COLO668 (cell line): ENCODE data around the gene TEX44.
"Not testable (repeated sequence)": the region's sequence is repeated elsewhere in the genome, so short reads cannot be mapped to it uniquely, and the experiment has no call there.

Experiments used
- DNase-seq: peaks from one replicate; lab custom pipeline; 2025; ENCODE audit not compliant: unreplicated experiment; lab: John Stamatoyannopoulos, UW

TEX44 gene

DNA sequence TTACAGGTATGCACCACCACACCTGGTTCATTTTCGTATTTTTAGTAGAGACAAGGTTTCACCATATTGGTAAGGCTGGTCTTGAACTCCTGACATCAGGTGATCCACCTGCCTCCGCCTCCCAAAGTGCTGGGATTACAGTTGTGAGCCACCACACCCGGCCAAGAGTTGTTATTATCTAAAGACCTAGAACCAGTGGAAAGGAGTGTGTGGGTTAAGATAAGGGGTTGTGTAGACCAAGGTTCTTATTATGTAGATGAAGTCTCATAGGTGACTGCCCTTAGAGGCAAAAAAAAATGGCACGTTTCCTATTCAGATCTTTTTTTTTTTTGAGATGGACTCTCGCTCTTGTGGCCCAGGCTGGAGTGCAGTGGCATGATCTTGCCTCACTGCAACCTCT lies 21.7 kb upstream of the TEX44 start:
- not testable (repeated sequence) for DNase-seq

DNA sequence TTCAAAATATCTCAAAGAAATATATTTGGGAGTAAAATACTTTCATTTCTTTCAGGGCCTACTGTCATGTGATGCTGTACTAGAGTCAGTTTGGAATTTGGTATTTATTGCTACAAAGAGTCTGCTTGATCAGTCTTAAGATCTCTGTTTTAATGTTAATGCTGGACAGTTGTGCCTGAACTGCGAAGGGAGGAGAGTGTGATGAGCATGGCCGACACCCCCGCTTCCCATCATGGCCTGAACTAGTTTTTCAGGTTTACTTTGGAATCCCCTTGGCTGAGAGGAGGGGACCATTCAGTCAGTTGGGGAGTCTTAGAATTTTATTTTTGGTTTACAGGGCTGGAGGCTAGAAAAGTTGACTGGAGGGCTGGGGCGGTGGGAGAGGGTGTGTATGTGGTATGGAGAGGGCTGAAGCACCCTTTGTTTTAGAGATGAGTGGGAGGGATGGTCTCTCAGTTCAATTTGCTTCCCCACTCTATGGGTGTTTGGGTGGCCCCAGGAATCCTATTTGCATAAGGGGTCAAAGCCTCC lies 20.9 kb upstream of the TEX44 start:
- no peak for DNase-seq

DNA sequence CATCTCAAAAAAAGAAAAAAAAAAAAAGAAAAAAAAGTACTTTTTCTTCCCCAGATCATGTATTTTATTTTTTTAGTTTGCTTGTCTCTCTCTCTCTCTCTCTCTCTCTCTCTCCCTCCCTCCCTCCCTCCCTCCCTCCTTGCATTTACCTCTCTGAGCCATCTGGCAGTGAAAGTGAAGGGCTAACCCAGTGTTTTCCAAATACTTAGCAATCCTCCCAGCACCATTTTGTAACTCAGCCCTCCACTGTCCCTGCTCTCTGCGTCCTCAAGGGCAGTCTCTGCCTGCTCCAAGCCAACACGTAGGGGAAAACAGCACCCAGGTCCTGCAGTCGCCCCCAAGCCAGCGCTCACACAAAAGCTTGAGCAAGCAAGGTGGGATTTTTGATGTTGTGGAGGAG lies 19.6 kb upstream of the TEX44 start:
- no peak for DNase-seq

GRCh38 chr2:231573698-231574421 lies 18.8 kb upstream of the TEX44 start:
- no peak for DNase-seq

- DNase-seq, result no peak
These were observed 16.9 kb upstream of the TEX44 start for GRCh38 chr2:231575612-231576256.

DNA sequence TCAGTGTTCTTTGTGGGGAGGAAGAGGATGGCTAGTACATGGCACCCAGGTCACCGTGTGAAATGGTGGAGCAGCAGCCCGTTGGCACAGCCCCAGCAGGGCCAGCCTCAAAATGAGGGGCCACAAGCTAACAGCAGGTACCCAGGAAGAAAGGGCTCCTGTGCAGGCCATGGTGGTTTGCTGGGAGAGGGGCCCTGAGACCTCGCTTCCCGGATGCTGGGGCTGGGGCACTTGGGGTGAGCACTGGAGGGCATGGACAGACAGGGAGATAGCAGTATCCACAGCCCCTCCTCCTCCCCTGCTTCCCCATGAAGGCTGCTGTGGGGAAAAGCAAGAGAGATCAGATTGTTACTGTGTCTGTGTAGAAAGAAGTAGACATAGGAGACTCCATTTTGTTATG lies 16.2 kb upstream of the TEX44 start:
- no peak for DNase-seq

DNA sequence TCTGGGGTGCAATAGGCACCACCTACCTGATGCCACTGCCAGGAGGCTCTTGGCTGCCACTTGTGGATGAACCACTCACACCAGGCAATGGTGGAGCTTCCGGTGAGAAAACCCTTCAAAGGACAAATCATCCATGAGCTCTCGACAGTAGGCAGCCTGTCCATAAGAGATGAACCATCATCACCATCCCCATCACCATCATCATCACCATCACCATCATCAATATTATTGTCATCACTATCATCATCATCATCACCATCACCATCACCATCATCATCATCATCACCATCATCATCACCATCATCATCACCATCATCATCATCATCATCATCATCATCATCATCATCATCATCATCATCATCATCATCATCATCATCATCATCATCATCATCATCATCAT lies 14.0 kb upstream of the TEX44 start:
- DNase-seq, result not testable (repeated sequence)

GRCh38 chr2:231579560-231579959 lies 13.1 kb upstream of the TEX44 start:
- DNase-seq, result no peak

GRCh38 chr2:231581328-231581727 lies 11.3 kb upstream of the TEX44 start:
- no peak for DNase-seq

DNA sequence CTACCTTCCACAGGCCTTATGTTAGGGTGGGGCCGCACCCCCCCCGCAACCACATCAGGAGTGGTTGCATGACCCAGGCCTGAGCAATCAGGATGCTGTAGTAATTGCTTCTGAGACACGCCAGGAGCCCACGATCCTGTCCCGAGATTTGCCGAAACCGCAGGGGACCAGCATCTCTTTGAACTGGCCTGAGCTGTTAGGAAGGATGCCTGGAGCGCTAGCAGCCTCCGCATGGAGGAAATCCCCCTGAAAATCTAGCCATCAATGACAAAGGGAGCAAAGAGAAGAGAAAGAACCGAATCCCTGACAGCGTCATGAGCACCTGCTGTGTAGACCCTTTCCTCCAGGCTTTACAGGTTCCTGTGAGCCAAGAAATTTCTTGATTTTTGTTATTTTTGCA lies 8.7 kb upstream of the TEX44 start:
- no peak for DNase-seq

GRCh38 chr2:231587744-231588143 lies 4.9 kb upstream of the TEX44 start:
- not testable (repeated sequence) for DNase-seq

DNA sequence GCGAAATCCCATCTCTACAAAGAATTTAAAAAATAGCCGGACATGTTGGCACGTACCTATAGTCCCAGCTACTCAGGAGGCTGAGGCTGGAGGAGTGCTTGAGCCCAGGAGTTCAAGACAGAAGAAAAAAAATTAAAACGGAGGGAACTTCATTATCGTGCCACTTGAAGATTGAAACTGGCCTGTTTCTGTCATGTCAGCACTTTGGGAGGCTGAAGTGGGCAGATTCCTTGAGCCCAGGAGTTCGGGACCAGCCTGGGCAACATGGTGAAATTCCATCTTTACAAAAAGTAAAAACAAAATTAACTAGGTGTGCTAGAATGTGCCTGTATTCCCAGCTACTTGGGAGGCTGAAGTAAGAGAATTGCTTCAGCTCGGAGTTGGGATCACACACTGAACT lies 3.0 kb upstream of the TEX44 start:
- no peak for DNase-seq

DNA sequence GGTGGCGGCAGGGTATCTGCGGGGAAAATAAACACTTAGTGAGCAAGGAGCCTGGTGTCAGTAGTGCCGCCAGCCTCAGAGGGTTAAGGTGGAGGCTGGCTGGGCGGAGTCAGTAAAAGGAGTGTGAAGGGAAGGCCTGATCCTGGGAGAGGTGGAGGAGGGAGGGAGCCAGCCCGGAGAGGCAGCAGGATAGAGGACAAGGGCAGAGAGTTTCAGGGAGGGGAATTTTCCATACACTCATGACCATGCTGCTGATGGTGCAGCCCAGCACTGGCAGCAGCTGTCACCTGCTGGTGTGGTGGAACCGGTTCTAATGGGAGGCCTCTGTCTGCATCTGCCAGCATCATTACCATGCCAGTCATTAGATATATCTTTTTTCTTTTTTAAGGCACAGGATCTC lies 2.0 kb upstream of the TEX44 start:
- DNase-seq, result peak; percentile 75

- DNase-seq, result no peak
These were observed 1.0 kb downstream of the TEX44 start for GRCh38 chr2:231593666-231594065.

DNA sequence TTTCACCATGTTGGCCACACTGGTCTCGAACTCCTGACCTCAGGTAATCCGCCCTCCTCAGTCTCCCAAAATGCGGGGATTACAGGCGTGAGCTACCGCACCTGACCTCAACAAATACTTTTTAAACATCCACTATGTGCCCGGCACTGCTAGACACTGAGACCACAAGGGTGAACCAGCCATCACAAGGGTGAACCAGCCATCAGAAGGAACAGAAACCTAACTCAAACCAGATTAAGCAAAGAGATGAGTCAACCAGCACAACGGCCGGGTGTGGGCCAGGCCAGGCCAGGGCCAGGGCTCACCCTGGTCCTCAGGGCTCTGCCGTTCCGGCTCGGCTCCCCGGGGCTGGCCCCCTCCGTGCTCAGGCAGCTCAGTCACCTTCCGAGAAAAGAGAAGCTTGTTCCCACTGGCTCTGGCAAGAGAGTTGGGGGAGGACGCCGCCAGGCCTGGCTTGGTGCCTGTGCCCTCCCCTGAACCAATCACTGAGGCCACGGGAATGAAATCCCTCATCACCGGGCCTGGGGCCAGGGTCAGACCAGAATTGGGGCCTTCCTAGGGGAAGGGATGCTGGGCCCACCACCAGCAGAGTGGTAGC lies 4.4 kb downstream of the TEX44 start:
- DNase-seq, result no peak

- no peak for DNase-seq
These were observed 5.0 kb downstream of the TEX44 start for GRCh38 chr2:231597627-231598026.

GRCh38 chr2:231600619-231601355 lies 8.1 kb downstream of the TEX44 start:
- no peak for DNase-seq

DNA sequence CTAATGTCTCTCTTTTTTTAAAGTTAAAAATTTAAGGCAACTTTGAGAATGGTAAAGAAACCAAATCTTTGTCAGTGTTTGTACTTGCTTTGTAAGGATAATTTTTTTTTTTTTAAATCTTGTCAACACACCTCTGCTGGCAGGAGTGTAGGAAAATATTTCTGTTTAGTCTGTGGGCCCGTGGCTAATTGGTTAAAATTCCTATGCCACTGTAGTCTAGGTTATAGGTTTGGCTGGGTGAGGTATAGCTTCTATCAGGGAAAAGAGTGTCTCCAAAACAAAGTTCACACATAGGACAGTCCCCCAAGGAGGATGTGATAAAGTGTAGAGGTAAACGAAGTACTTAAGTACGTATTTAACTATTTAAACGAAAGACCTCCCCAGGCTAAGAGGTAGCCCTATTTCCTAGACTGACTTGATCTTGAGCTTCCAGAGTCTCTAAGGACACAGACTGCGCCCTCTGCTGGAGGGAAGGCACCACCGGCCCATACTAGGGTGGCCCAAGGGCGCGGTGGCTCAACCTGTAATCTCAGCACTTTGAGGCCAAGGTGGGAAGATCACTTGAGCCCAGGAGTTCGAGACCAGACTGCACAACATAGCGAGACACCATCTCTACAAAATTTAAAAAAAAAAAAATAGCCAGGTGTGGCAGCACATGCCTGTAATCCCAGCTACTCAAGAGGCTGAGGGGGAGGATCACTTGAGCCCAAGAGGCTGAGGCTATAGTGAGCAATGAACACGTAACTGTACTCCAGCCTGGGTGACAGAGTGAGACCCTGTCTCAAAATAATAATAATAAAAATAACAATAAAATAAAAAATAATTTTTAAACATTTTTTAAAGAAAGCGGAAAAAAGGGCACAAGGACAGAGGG lies 8.9 kb downstream of the TEX44 start:
- peak; percentile 81 for DNase-seq

- DNase-seq, result no peak
These were observed 10.3 kb downstream of the TEX44 start for GRCh38 chr2:231602859-231603467.

- peak; percentile 77 for DNase-seq
These were observed 11.5 kb downstream of the TEX44 start for GRCh38 chr2:231604101-231604684.
